ENCODE measurements around the gene SIGLEC5. TPM values are rescaled to one million over a fixed set of nuclear protein-coding genes. Genes with fewer than 3 reads are reported as not detected.

The SIGLEC5 gene, protein sequence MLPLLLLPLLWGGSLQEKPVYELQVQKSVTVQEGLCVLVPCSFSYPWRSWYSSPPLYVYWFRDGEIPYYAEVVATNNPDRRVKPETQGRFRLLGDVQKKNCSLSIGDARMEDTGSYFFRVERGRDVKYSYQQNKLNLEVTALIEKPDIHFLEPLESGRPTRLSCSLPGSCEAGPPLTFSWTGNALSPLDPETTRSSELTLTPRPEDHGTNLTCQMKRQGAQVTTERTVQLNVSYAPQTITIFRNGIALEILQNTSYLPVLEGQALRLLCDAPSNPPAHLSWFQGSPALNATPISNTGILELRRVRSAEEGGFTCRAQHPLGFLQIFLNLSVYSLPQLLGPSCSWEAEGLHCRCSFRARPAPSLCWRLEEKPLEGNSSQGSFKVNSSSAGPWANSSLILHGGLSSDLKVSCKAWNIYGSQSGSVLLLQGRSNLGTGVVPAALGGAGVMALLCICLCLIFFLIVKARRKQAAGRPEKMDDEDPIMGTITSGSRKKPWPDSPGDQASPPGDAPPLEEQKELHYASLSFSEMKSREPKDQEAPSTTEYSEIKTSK
- total RNA-seq (ENCODE audit: low replicate concordance), result not detected in 2 replicates

DNA sequence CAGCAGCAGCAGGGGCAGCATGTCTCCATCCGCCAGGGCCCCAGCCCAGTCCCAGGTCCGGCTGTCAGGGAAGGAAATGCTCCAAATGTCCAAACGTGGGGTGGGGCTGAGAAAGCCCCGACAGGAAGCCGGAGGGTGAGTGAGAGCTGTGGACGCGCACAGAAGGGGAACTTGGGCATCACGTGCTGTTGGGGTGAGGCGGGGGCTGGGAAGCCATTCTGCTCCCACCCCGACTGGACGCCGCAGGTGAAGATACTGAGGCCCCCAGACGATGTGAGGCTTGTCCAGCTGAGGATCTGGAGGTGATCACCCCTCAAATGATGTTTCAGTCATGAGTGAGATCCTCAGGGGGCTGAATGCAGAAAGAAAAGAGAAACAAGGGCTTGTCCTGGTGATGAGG is at the start of gene SIGLEC5:
SIGLEC5 (minus strand) TSS at position 87 of the 400 bp plus-strand sequence; CDS start at position 21, 66 bp downstream.

DNA sequence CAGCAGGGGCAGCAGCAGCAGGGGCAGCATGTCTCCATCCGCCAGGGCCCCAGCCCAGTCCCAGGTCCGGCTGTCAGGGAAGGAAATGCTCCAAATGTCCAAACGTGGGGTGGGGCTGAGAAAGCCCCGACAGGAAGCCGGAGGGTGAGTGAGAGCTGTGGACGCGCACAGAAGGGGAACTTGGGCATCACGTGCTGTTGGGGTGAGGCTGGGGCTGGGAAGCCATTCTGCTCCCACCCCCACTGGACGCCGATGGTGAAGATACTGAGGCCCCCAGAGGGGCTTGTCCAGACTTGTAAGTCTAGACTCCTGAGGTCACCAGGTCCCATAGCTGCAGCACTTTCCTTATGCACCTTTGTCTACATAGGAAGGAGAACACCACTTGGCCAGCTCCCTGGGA is 16.5 kb upstream of the SIGLEC5 start, which contains the start of gene SIGLEC14:
SIGLEC14 (minus strand) TSS at position 96 of the 400 bp plus-strand sequence; CDS start at position 30, 66 bp downstream.

DNA sequence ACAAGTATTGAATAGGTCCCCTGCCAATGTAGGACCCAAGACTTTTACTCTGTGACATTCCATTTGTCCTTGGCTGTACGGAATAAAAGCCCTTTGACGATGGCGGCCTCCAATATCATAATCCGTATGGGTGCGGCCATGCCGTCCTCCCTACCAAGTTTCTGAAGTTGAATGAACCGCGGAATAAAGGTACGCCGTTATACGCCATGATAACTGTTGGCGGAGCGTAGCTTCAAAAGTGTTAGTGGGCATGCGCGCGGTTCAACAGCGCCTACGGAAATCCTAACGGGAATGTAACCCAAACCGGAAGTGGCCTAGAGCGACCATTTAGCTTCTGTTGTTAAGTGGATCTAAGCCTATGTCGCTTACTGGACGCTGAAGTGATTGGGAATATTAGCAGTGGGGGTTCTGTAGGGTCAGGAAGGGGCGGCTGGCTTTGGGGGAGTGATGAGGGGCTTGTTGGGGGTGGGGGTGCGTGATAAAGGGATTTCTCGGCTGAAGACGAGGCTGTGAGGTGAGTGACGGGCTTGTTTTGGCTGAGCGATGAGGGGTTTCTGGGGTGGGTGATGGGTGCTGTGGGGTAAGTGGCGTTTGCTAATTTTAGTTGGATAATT is 59.1 kb downstream of the SIGLEC5 start, which contains the start of gene ZNF175:
ZNF175 (plus strand) TSS at position 322 of the 614 bp plus-strand sequence. CDS start 2,047 bp downstream, outside the sequence.

Other genes starting within 250 kb of the SIGLEC5 start
- gene LIM2, start 242.4 kb downstream of the SIGLEC5 start, total RNA-seq (ENCODE audit: low replicate concordance), result not detected in 2 replicates
- gene C19orf84, start 239.8 kb downstream of the SIGLEC5 start, total RNA-seq (ENCODE audit: low replicate concordance), result not detected in 2 replicates
- not detected in 2 replicates for gene SIGLEC10, start 212.8 kb downstream of the SIGLEC5 start, total RNA-seq (ENCODE audit: low replicate concordance)
- gene SIGLEC8, start 171.9 kb downstream of the SIGLEC5 start, total RNA-seq (ENCODE audit: low replicate concordance), result not detected in 2 replicates
- not detected in 2 replicates for gene CEACAM18, start 151.9 kb downstream of the SIGLEC5 start, total RNA-seq (ENCODE audit: low replicate concordance)
- not detected in 2 replicates for gene SIGLEC12, start 128.6 kb downstream of the SIGLEC5 start, total RNA-seq (ENCODE audit: low replicate concordance)
- not detected in 2 replicates for gene SIGLEC6, start 98.7 kb downstream of the SIGLEC5 start, total RNA-seq (ENCODE audit: low replicate concordance)
- 2.1 and 11.2 TPM in 2 replicates for gene ZNF175, start 59.1 kb downstream of the SIGLEC5 start, total RNA-seq (ENCODE audit: low replicate concordance)
- gene SIGLEC14, start 16.4 kb upstream of the SIGLEC5 start, total RNA-seq (ENCODE audit: low replicate concordance), result not detected in 2 replicates
- gene SPACA6, start 62.9 kb upstream of the SIGLEC5 start, total RNA-seq (ENCODE audit: low replicate concordance), result 8.5 and 12.8 TPM in 2 replicates
- 0.08 and 0.23 TPM in 2 replicates for gene HAS1, start 93.6 kb upstream of the SIGLEC5 start, total RNA-seq (ENCODE audit: low replicate concordance)
- gene FPR1, start 121.5 kb upstream of the SIGLEC5 start, total RNA-seq (ENCODE audit: low replicate concordance), result 0.47 TPM in 1 of 2 replicates, not detected in the other
- gene FPR2, start 130.8 kb upstream of the SIGLEC5 start, total RNA-seq (ENCODE audit: low replicate concordance), result not detected in 2 replicates
- gene FPR3, start 164.8 kb upstream of the SIGLEC5 start, total RNA-seq (ENCODE audit: low replicate concordance), result 0.23 TPM in 1 of 2 replicates, not detected in the other